Upper lobe of left lung (tissue), 6 donors: ENCODE measurements around the gene C10orf53. TPM values are rescaled to one million over a fixed set of nuclear protein-coding genes. Genes with fewer than 3 reads are reported as not detected.
A peak's percentile ranks its signal among the peaks of the same experiment; 100 is the strongest.

Experiments
- ATAC-seq, 2 donors: fragments of 200-7000 bp; cut with Tn5 transposase; one replicate each; pipeline ENCODE4 v1.9.1; 2022; ENCODE audit warnings: mild to moderate bottlenecking in 2 of 2, moderate library complexity in 2 of 2; ENCODE audit not compliant: low FRiP score in 2 of 2
- DNase-seq, 2 donors: peaks; one replicate each; pipeline ENCODE4 v3.0.0-alpha.2; 2019 to 2020
- H3K27ac ChIP-seq, 4 donors: fragments of 200-600 bp; sonication (generic); one replicate each; pipeline ENCODE4 v1.5.1; 2016 to 2019
- H3K27me3 ChIP-seq, 4 donors: fragments of 200-600 bp; sonication (generic); one replicate each; pipeline ENCODE4 v1.5.1; 2017 to 2019
- H3K36me3 ChIP-seq, 4 donors: fragments of 200-600 bp; sonication (generic); one replicate each; pipeline ENCODE4 v1.5.1; 2016 to 2019
- H3K4me1 ChIP-seq, 4 donors: fragments of 200-600 bp; sonication (generic); one replicate each; pipeline ENCODE4 v1.5.1; 2018 to 2019
- H3K4me3 ChIP-seq, 4 donors: fragments of 200-600 bp; sonication (generic); one replicate each; pipeline ENCODE4 v1.5.1; 2017 to 2019; ENCODE audit warnings: mild to moderate bottlenecking in 2 of 4, moderate library complexity in 1 of 4
- H3K9me3 ChIP-seq, 4 donors: fragments of 200-600 bp; sonication (generic); one replicate each; pipeline ENCODE4 v1.5.1; 2018 to 2019
- EP300 ChIP-seq, 4 donors: sonication (generic); formaldehyde crosslinking; IDR thresholded peaks; one replicate each; pipeline ENCODE4 v1.5.1; 2017; ENCODE audit warnings: antibody characterized with exemption in 4 of 4, control low read depth in 2 of 4
- POLR2A ChIP-seq, 4 donors: fragments of 450-650 bp; IDR thresholded peaks; one replicate each; pipeline ENCODE4 v1.5.1; 2016 to 2017; ENCODE audit warnings: antibody characterized with exemption in 4 of 4, mild to moderate bottlenecking in 2 of 4
- POLR2AphosphoS5 ChIP-seq, 2 donors: sonication (generic); formaldehyde crosslinking; IDR thresholded peaks; one replicate each; pipeline ENCODE4 v1.5.1; 2017; ENCODE audit warnings: antibody characterized with exemption in 2 of 2
- WGBS, 2 donors: methylation state at CpG; one replicate each; pipeline ENCODE4 v1.1.5; 2017 to 2018; 5-methylcytosine and 5-hydroxymethylcytosine counted together
- total RNA-seq, 6 donors: library from RNA; depleted of rRNA in 4 of 6; stranded (reverse); fragments of >200 nt in 4 of 6; gene quantifications; one replicate each; pipeline versions ENCODE4 v1.1.0 to v1.2.1, GENCODE V29; 2016 to 2021
- TF ChIP-seq, protein P1 (sequence below), 6 experiments: fragments of 450-650 bp in 4 of 6; fragments of 200-600 bp in 2 of 6; sonication (generic) in 2 of 6; IDR thresholded peaks; one replicate each; pipeline ENCODE4 v1.5.1; 2016 to 2019; ENCODE audit warnings: antibody characterized with exemption in 6 of 6
- donor health status: DM: no; HTN: no; CAD: no; lungs with moderate emphysema.
- donor health status: DM: no; HTN: yes; CAD: no; lungs with severe emphysema.

C10orf53 gene
- total RNA-seq, 6 donors from 2014 or later: not detected

DNA sequence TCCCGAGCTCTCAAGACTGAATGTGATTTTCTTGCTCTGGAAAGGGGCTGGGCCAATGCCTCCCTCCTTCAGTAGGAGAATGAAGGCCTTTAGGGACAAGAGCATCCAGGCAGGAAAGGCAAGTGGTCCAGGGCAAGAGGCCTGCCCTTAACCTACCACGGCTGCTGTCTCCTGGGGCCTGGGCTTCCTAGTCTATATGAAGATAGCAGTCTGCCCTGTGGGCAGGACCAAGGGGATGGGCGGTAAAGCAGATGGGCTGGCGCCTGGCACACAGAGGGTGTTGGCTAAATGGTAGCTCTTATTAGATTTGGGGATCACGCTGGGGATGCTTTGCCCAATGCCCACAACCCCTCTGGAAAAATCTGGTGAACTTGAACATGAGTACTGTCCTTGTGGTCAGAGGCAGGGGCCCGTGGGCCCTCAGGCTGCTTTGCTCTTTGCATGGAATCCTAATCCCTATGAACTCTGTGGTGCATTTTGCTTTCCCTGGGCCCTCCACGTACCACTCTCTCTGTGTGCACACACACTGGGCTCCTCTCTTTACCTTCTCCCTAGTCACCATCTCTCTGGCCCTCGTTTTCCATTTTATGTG lies 45.3 kb upstream of the C10orf53 start:
- no peaks in the 10 kb centered on the region for H3K27me3 ChIP-seq
- H3K36me3 ChIP-seq: no peaks in the 10 kb centered on the region
- peak in 1 of 2 donors; percentile 19 for DNase-seq
- H3K4me1 ChIP-seq: no peaks in the 10 kb centered on the region
- no peak overlapping the region for H3K4me3 ChIP-seq
- no peak for TF ChIP-seq EP300 (IDR thresholded peaks at IDR 0.05)
- no peak for TF ChIP-seq POLR2AphosphoS5 (IDR thresholded peaks at IDR 0.05)
- TF ChIP-seq POLR2A (IDR thresholded peaks at IDR 0.05): no peak
- TF ChIP-seq, protein P1, sequence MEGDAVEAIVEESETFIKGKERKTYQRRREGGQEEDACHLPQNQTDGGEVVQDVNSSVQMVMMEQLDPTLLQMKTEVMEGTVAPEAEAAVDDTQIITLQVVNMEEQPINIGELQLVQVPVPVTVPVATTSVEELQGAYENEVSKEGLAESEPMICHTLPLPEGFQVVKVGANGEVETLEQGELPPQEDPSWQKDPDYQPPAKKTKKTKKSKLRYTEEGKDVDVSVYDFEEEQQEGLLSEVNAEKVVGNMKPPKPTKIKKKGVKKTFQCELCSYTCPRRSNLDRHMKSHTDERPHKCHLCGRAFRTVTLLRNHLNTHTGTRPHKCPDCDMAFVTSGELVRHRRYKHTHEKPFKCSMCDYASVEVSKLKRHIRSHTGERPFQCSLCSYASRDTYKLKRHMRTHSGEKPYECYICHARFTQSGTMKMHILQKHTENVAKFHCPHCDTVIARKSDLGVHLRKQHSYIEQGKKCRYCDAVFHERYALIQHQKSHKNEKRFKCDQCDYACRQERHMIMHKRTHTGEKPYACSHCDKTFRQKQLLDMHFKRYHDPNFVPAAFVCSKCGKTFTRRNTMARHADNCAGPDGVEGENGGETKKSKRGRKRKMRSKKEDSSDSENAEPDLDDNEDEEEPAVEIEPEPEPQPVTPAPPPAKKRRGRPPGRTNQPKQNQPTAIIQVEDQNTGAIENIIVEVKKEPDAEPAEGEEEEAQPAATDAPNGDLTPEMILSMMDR (IDR thresholded peaks at IDR 0.05): no peak
- no peaks in the 10 kb centered on the region for H3K9me3 ChIP-seq
- H3K27ac ChIP-seq: no peak overlapping the region
- WGBS, 2 donors: 72 to 77% methylated on average over 7 to 8 of the region's 8 CpGs
- no peak for ATAC-seq

DNA sequence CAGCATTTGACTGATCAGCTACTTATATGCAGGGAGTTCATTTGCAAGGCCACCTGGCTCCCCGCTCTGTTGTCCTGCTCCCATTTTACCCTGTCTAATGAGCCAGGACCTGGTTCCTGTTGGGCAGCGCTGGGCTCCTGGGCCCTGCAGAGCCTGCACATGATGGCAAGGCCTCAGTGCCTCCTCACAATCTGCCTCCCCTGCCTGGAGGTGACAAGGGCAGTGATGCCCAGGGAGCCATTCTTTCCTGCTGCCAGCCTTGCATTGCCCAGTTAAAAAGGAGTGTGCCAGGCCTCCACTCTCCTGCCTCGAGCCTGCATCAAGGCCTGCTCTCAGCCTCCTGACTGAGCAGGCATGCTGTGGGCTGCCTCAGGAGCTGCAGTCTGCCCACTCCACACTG lies 37.1 kb upstream of the C10orf53 start:
- DNase-seq (no peak), ATAC-seq (no peak)
- no peaks in the 10 kb centered on the region for H3K36me3 ChIP-seq
- no peaks in the 10 kb centered on the region for H3K27me3 ChIP-seq
- WGBS, 2 donors: 80 to 83% methylated on average over 2 to 3 of the region's 3 CpGs
- H3K4me1 ChIP-seq: no peaks in the 10 kb centered on the region
- no peak overlapping the region for H3K4me3 ChIP-seq
- no peak overlapping the region for H3K27ac ChIP-seq
- H3K9me3 ChIP-seq: no peaks in the 10 kb centered on the region
- TF ChIP-seq POLR2AphosphoS5 (IDR thresholded peaks at IDR 0.05) (no peak), POLR2A (IDR thresholded peaks at IDR 0.05) (no peak), EP300 (IDR thresholded peaks at IDR 0.05) (no peak)
- TF ChIP-seq, protein P1 (IDR thresholded peaks at IDR 0.05): no peak

DNA sequence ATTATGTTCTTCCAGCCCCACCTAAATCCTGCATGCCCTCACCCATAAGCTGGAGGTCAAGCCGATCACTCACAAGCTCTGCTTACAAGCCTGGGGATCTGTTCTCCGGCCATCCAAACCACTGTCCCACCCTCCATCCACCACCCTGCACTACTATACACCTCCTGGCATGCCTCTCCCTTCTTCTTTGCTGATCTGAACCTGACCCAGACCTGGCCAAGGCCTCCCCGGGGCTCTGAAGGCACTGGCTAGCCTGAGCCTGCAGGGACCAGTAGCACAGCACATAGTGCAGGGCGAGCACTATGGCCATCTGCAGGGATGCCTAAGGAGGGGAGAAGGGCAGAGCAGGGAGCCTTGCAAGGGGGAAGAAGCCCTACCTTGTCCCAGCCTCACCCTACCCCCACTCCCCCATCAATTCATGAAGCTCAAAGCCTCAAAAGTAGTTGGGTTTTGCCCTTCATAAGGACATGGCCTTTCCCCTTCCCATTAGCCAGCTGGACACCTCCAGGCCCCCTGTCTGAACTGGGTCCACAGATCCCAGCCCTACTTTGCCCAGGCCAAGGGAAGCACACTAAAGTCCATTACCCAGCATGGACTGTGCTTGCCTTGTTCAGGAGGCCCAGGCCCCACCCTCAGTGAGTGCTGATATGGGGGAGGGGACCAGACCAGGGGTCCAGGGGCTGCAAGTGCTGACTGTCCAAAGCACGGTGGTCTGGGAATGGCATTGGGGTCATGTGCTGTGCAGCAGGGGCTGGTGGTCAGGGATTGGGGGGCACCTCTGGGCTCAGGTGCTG lies 36.0 kb upstream of the C10orf53 start:
- no peak overlapping the region for H3K27ac ChIP-seq
- ATAC-seq: no peak
- no peaks in the 10 kb centered on the region for H3K27me3 ChIP-seq
- H3K36me3 ChIP-seq: no peaks in the 10 kb centered on the region
- no peaks in the 10 kb centered on the region for H3K9me3 ChIP-seq
- TF ChIP-seq POLR2AphosphoS5 (IDR thresholded peaks at IDR 0.05): no peak
- TF ChIP-seq POLR2A (IDR thresholded peaks at IDR 0.05): no peak
- no peak for TF ChIP-seq EP300 (IDR thresholded peaks at IDR 0.05)
- TF ChIP-seq, protein P1 (IDR thresholded peaks at IDR 0.05): no peak
- no peak overlapping the region for H3K4me3 ChIP-seq
- WGBS, 2 donors: 80 to 88% methylated on average over 4 to 5 of the region's 5 CpGs
- DNase-seq: no peak
- no peaks in the 10 kb centered on the region for H3K4me1 ChIP-seq

DNA sequence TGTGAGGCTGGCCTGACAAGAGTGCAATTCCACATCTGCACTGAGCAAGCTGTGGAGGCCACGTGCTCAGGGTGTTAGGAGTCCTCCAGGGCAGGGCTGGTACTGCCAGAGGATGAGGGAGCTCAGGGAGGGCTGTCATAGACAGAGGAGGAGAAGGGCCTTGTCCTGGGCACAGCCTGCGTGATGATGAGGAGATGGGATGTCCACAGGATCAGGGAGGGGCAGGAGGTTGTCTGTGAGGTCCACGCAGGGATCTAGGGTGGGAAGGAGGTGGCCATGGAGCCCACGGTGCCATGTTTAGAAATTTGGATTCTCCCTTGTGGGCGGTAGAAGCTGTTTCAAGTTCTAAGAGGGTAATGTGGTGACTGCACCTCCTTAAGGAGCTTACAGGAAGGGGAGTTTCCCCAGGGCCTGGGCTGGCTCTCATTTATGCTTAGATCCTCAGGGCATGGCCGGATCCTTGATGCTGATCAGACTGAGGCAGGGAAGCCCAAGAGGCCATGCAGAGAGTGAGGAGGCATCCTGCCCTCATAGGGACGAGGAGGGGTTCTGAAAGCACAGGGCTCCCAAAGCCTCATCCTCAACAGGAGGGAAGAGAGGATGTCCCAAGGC lies 35.3 kb upstream of the C10orf53 start:
- no peaks in the 10 kb centered on the region for H3K4me1 ChIP-seq
- no peaks in the 10 kb centered on the region for H3K27me3 ChIP-seq
- no peak overlapping the region for H3K4me3 ChIP-seq
- H3K27ac ChIP-seq: no peak overlapping the region
- no peak for DNase-seq
- no peaks in the 10 kb centered on the region for H3K36me3 ChIP-seq
- WGBS, 2 donors: 78 to 86% methylated on average over 6 to 7 of the region's 7 CpGs
- TF ChIP-seq POLR2AphosphoS5 (IDR thresholded peaks at IDR 0.05) (no peak), POLR2A (IDR thresholded peaks at IDR 0.05) (no peak), EP300 (IDR thresholded peaks at IDR 0.05) (no peak)
- TF ChIP-seq, protein P1 (IDR thresholded peaks at IDR 0.05): no peak
- no peak for ATAC-seq
- no peaks in the 10 kb centered on the region for H3K9me3 ChIP-seq
